Body of pancreas (tissue), 4 donors: Measurements from ENCODE around the gene ZNF80. TPM values are rescaled to one million over a fixed set of nuclear protein-coding genes. Genes with fewer than 3 reads are reported as not detected.

Experiments
- ATAC-seq: fragments of 150-250 bp; one replicate; pipeline ENCODE4 v1.9.1; 2016
- DNase-seq, 4 donors: peaks; one replicate each; pipeline ENCODE4 v3.0.0-alpha.2; 2019
- H3K27ac ChIP-seq, 4 donors: fragments of 200-600 bp; sonication (generic); 1 replicate in 3 of 4; 2 replicates in 1 of 4; pipeline versions ENCODE4 v1.5.1 to v1.6.1; 2016 to 2019; ENCODE audit warnings: mild to moderate bottlenecking in 1 of 4, mixed read lengths in 1 of 4, moderate library complexity in 1 of 4
- H3K27me3 ChIP-seq, 2 donors: fragments of 200-600 bp; sonication (generic); one replicate each; pipeline ENCODE4 v1.6.0; 2016; ENCODE audit warnings: mild to moderate bottlenecking in 1 of 2
- H3K36me3 ChIP-seq, 2 donors: fragments of 200-600 bp; sonication (generic); replicated peaks in 1 of 2; 2 replicates each; pipeline ENCODE4 v1.5.1; 2016; ENCODE audit warnings: low read depth in 2 of 2; ENCODE audit not compliant: insufficient read depth in 1 of 2
- H3K4me1 ChIP-seq: fragments of 200-600 bp; sonication (generic); one replicate; pipeline ENCODE4 v1.6.0; 2016
- H3K4me3 ChIP-seq, 2 donors: fragments of 200-600 bp; sonication (generic); 1 replicate in 1 of 2; 2 replicates in 1 of 2; pipeline ENCODE4 v1.5.1; 2016 to 2019
- H3K9me3 ChIP-seq, 3 donors: fragments of 200-600 bp; sonication (generic); 1 replicate in 2 of 3; 2 replicates in 1 of 3; pipeline ENCODE4 v1.5.1; 2016
- CTCF ChIP-seq, 7 experiments: fragments of 450-650 bp in 4 of 7; fragments of 200-600 bp in 3 of 7; sonication (generic) in 3 of 7; IDR thresholded peaks; one replicate each; pipeline ENCODE4 v1.5.1; 2016 to 2019; ENCODE audit warnings: antibody characterized with exemption in 7 of 7
- POLR2A ChIP-seq, 3 donors: fragments of 450-650 bp; IDR thresholded peaks; one replicate each; pipeline ENCODE4 v1.6.1; 2016; ENCODE audit warnings: antibody characterized with exemption in 3 of 3, mild to moderate bottlenecking in 2 of 3
- WGBS, 2 donors: methylation state at CpG; one replicate each; pipeline ENCODE4 v1.1.5; 2017; 5-methylcytosine and 5-hydroxymethylcytosine counted together
- intact Hi-C: fragments of 100-400 bp; cut with DNase I; formaldehyde crosslinking; loops from one replicate; pipeline ENCODE4 v1.15.1; 2023
- total RNA-seq, 2 donors: library from RNA; depleted of rRNA; stranded (reverse); fragments of >200 nt; gene quantifications; one replicate each; pipeline ENCODE4 v1.1.0, GENCODE V29; 2016

Gene ZNF80
- total RNA-seq, 2 donors from 2014 or later: not detected

- 74 to 76% methylated on average over 1 of the region's 1 CpG for WGBS, 2 donors
- H3K36me3 ChIP-seq: no peaks in the 10 kb centered on the region
- no peak overlapping the region for H3K4me3 ChIP-seq
- intact Hi-C loops: no loop called here
- no peaks in the 10 kb centered on the region for H3K27me3 ChIP-seq
- no peak overlapping the region for H3K27ac ChIP-seq
- H3K9me3 ChIP-seq: peaks cover 0 to 4% (median 0%) of the 10 kb centered on the region in 3 donors
- H3K4me1 ChIP-seq: no peaks in the 10 kb centered on the region
- TF ChIP-seq POLR2A (IDR thresholded peaks at IDR 0.05): no peak
- no peak for TF ChIP-seq CTCF (IDR thresholded peaks at IDR 0.05)
- ATAC-seq: no peak
- DNase-seq: no peak
Observed at GRCh38 chr3:114272271-114272670, 34.9 kb upstream of the ZNF80 start.

GRCh38 chr3:114270019-114270418 is 32.6 kb upstream of the ZNF80 start:
- peaks cover 0 to 4% (median 0%) of the 10 kb centered on the region in 3 donors for H3K9me3 ChIP-seq
- no peaks in the 10 kb centered on the region for H3K4me1 ChIP-seq
- ATAC-seq (no peak), DNase-seq (no peak)
- 88 to 98% methylated on average over 2 of the region's 2 CpGs for WGBS, 2 donors
- H3K36me3 ChIP-seq: no peaks in the 10 kb centered on the region
- H3K27ac ChIP-seq: no peak overlapping the region
- intact Hi-C loops: no loop called here
- H3K4me3 ChIP-seq: no peak overlapping the region
- no peak for TF ChIP-seq CTCF (IDR thresholded peaks at IDR 0.05)
- TF ChIP-seq POLR2A (IDR thresholded peaks at IDR 0.05): no peak
- no peaks in the 10 kb centered on the region for H3K27me3 ChIP-seq

GRCh38 chr3:114260152-114260551 is 22.8 kb upstream of the ZNF80 start:
- no peak for ATAC-seq
- H3K4me1 ChIP-seq: no peaks in the 10 kb centered on the region
- DNase-seq: no peak
- H3K36me3 ChIP-seq: no peaks in the 10 kb centered on the region
- TF ChIP-seq CTCF (IDR thresholded peaks at IDR 0.05) (no peak), POLR2A (IDR thresholded peaks at IDR 0.05) (no peak)
- no peak overlapping the region for H3K4me3 ChIP-seq
- H3K27ac ChIP-seq: no peak overlapping the region
- no peaks in the 10 kb centered on the region for H3K27me3 ChIP-seq
- no peaks in the 10 kb centered on the region for H3K9me3 ChIP-seq
- intact Hi-C loops: no loop called here

- intact Hi-C loops: no loop called here
- H3K27ac ChIP-seq: no peak overlapping the region
- H3K36me3 ChIP-seq: no peaks in the 10 kb centered on the region
- TF ChIP-seq POLR2A (IDR thresholded peaks at IDR 0.05) (no peak), CTCF (IDR thresholded peaks at IDR 0.05) (no peak)
- no peaks in the 10 kb centered on the region for H3K9me3 ChIP-seq
- no peaks in the 10 kb centered on the region for H3K27me3 ChIP-seq
- ATAC-seq (no peak), DNase-seq (no peak)
- no peaks in the 10 kb centered on the region for H3K4me1 ChIP-seq
- no peak overlapping the region for H3K4me3 ChIP-seq
- WGBS, 2 donors: 78 to 90% methylated on average over 1 of the region's 1 CpG
Observed at GRCh38 chr3:114259566-114259965, 22.2 kb upstream of the ZNF80 start.

GRCh38 chr3:114253505-114253904 is 16.1 kb upstream of the ZNF80 start:
- Histone ChIP-seq H3K27ac (no peak overlapping the region), H3K4me3 (no peak overlapping the region), H3K36me3 (no peaks in the 10 kb centered on the region), H3K9me3 (no peaks in the 10 kb centered on the region), H3K27me3 (no peaks in the 10 kb centered on the region), H3K4me1 (no peaks in the 10 kb centered on the region)
- no peak for ATAC-seq
- TF ChIP-seq POLR2A (IDR thresholded peaks at IDR 0.05) (no peak), CTCF (IDR thresholded peaks at IDR 0.05) (no peak)
- WGBS, 2 donors: 81 to 82% methylated on average over 1 of the region's 1 CpG
- intact Hi-C loops: no loop called here
- no peak for DNase-seq
